ENCODE results near the gene GYS1. TPM values are rescaled to one million over a fixed set of nuclear protein-coding genes. Genes with fewer than 3 reads are reported as not detected.

The GYS1 gene
- total RNA-seq, 1 experiment from 2014 or later = 38.6 TPM

- Histone ChIP-seq H3K36me3 (ENCODE audit: low read depth, low read length) (peaks cover 2% of the 10 kb centered on the region; the same call in 1 of the 2 replicates), H3F3A (ENCODE audit: low read length, unreplicated experiment) (peaks cover 5% of the 10 kb centered on the region), H4K20me1 (ENCODE audit: low read length) (0 out of 2 replicates have a peak, but pooled peaks cover 2% of the 10 kb centered on the region), H3K79me2 (ENCODE audit: low read length) (peaks cover 12% of the 10 kb centered on the region), H2AFZ (ENCODE audit: low read length) (no peak overlapping the region), H3K4me1 (ENCODE audit: insufficient read depth, low read length) (peaks cover 27% of the 10 kb centered on the region), H3K4me2 (ENCODE audit: low read length) (no peak overlapping the region), H3K9me2 (replicated peaks; ENCODE audit: low read length) (no peaks in the 10 kb centered on the region), H3K27me3 (ENCODE audit: low read length) (no peaks in the 10 kb centered on the region), H3K9ac (ENCODE audit: low read length) (no peak overlapping the region), H3K27ac (ENCODE audit: low read length) (no peak overlapping the region), H3K9me3 (ENCODE audit: low read length) (no peaks in the 10 kb centered on the region), H3K4me3 (ENCODE audit: low read length) (no peak overlapping the region)
- intact Hi-C loops (cut with micrococcal nuclease) = no loop called here
- TF ChIP-seq EZH2phosphoT487 (IDR thresholded peaks at IDR 0.05; ENCODE audit: borderline replicate concordance, low read length) (no peak), CTCF (conservative IDR thresholded peaks at IDR 0.05; ENCODE audit: low read depth, low read length) (no peak), EZH2 (IDR thresholded peaks at IDR 0.05; ENCODE audit: low read length, unreplicated experiment) (no peak)
- ATAC-seq = no peak
- ChIA-PET CTCF (no interaction called here), POLR2A (ENCODE audit: unreplicated experiment) (no interaction called here)
- BruUV-seq (replicated peaks) = no TSS peak
- DNase-seq = no peak
These were observed 32.0 kb downstream of the GYS1 start for GRCh38 chr19:48961051-48961649.

DNA sequence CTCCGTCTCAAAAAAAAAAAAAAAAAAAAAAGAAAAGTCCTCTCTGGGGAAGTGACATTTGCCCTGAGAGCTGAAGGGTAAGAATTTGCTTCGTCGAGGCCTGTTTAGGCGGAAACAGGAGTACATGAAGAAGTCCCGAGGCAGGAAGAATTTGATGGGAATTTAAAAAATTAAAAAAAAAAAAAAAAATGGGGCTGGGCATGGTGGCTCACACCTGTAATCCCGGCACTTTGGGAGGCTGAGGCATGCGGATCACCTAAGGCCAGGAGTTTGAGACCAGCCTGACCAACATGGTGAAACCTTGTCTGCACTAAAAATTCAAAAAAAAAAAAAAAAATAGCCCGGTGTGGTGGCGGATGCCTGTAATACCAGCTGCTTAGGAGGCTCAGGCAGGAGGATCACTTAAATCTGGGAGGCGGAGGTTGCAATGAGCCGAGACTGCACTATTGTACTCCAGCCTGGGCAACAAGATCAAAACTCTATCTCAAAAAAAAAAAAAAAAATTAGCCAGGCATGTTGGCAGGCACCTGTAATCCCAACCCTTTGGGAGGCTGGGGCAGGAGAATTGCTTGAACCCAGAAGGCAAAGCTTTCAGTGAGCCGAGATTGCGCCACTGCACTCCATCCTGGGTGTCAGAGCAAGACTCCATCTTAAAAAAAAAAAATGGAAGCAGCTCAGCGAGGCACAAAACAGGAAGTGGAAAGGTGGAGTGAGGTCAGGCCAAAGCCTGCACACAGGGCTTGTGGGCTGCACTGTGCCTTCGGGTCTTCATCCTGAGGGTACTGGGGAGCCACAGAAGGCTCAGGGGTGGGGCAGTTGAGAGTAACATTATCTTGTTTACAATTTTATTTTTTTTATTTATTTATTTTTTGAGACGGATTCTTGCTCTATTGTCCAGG is 33.5 kb downstream of the GYS1 start:
- DNase-seq (no peak), ATAC-seq (no peak)
- intact Hi-C loops (cut with micrococcal nuclease) = no loop called here
- H3K9ac ChIP-seq (ENCODE audit: low read length) = no peak overlapping the region
- H3K4me3 ChIP-seq (ENCODE audit: low read length) = no peak overlapping the region
- no peaks in the 10 kb centered on the region for H4K20me1 ChIP-seq (ENCODE audit: low read length)
- peaks cover 4% of the 10 kb centered on the region for H3F3A ChIP-seq (ENCODE audit: low read length, unreplicated experiment)
- no peaks in the 10 kb centered on the region for H3K36me3 ChIP-seq (ENCODE audit: low read depth, low read length)
- TF ChIP-seq EZH2 (IDR thresholded peaks at IDR 0.05; ENCODE audit: low read length, unreplicated experiment) = no peak
- TF ChIP-seq EZH2phosphoT487 (IDR thresholded peaks at IDR 0.05; ENCODE audit: borderline replicate concordance, low read length) = no peak
- TF ChIP-seq CTCF (conservative IDR thresholded peaks at IDR 0.05; ENCODE audit: low read depth, low read length) = no peak
- peaks cover 15% of the 10 kb centered on the region for H3K79me2 ChIP-seq (ENCODE audit: low read length)
- no peak overlapping the region for H3K4me2 ChIP-seq (ENCODE audit: low read length)
- POLR2A ChIA-PET (ENCODE audit: unreplicated experiment) = interaction anchor here (0.6 kb wide), 1 partner anchor 27 kb away, joined by 4 read pairs; no protein-coding TSS in a partner anchor
- peaks cover 26% of the 10 kb centered on the region for H3K4me1 ChIP-seq (ENCODE audit: insufficient read depth, low read length)
- no peak overlapping the region for H2AFZ ChIP-seq (ENCODE audit: low read length)
- H3K9me3 ChIP-seq (ENCODE audit: low read length) = no peaks in the 10 kb centered on the region
- CTCF ChIA-PET = no interaction called here
- BruUV-seq (replicated peaks) = no TSS peak
- no peaks in the 10 kb centered on the region for H3K27me3 ChIP-seq (ENCODE audit: low read length)
- H3K9me2 ChIP-seq (replicated peaks; ENCODE audit: low read length) = no peaks in the 10 kb centered on the region
- H3K27ac ChIP-seq (ENCODE audit: low read length) = no peak overlapping the region

DNA sequence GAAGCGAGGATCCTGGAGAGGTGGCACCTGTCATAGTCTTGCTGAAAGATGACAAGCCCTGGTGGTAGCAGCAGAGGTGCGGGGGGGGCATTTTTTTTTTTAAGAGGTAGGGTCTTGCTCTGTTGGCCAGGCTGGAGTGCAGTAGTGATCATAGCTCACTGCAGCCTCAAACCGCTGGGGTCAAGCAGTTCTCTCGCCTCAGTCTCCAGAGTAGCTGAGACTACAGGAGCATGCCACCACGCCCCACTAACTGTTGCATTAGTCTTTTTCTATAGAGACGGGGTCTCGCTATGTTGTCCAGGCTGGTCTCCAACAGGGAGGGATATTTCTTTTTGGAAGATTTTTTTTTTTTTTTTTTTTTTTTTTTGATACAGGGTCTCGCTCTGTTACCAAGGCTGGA is 35.1 kb downstream of the GYS1 start:
- Histone ChIP-seq H3K27me3 (ENCODE audit: low read length) (no peaks in the 10 kb centered on the region), H4K20me1 (ENCODE audit: low read length) (no peaks in the 10 kb centered on the region), H2AFZ (ENCODE audit: low read length) (no peak overlapping the region), H3K9ac (ENCODE audit: low read length) (no peak overlapping the region), H3K4me1 (ENCODE audit: insufficient read depth, low read length) (peaks cover 10% of the 10 kb centered on the region; the same call in 1 of the 2 replicates), H3K4me2 (ENCODE audit: low read length) (no peak overlapping the region), H3K27ac (ENCODE audit: low read length) (no peak overlapping the region), H3K79me2 (ENCODE audit: low read length) (peaks cover 15% of the 10 kb centered on the region), H3K9me3 (ENCODE audit: low read length) (no peaks in the 10 kb centered on the region), H3K4me3 (ENCODE audit: low read length) (no peak overlapping the region), H3K9me2 (replicated peaks; ENCODE audit: low read length) (no peaks in the 10 kb centered on the region), H3F3A (ENCODE audit: low read length, unreplicated experiment) (no peaks in the 10 kb centered on the region), H3K36me3 (ENCODE audit: low read depth, low read length) (no peaks in the 10 kb centered on the region)
- ATAC-seq (no peak), DNase-seq (no peak)
- TF ChIP-seq EZH2 (IDR thresholded peaks at IDR 0.05; ENCODE audit: low read length, unreplicated experiment) = no peak
- no peak for TF ChIP-seq EZH2phosphoT487 (IDR thresholded peaks at IDR 0.05; ENCODE audit: borderline replicate concordance, low read length)
- no peak for TF ChIP-seq CTCF (conservative IDR thresholded peaks at IDR 0.05; ENCODE audit: low read depth, low read length)
- intact Hi-C loops (cut with micrococcal nuclease) = no loop called here
- CTCF ChIA-PET = no interaction called here
- POLR2A ChIA-PET (ENCODE audit: unreplicated experiment) = no interaction called here
- no TSS peak for BruUV-seq (replicated peaks)

Data from PC-3 (cell line).